PC-9 (cell line): ENCODE measurements around the gene CALN1. TPM values are rescaled to one million over a fixed set of nuclear protein-coding genes. Genes with fewer than 3 reads are reported as not detected.

ENCODE experiments used
- BruUV-seq: library from RNA; stranded (reverse); fragments of 400-500 nt; replicated peaks from 2 replicates; lab custom pipeline; 2021; lab: Mats Ljungman, UMichigan
- CTCF ChIA-PET: fragments of 300-600 bp; sonication (Branson Sonifier 250); formaldehyde crosslinking; loops from one replicate; lab custom pipeline; 2022; ENCODE audit warnings: antibody characterized with exemption; lab: Charles Lee
- POLR2A ChIA-PET: fragments of 300-600 bp; sonication (Branson Sonifier 250); formaldehyde crosslinking; loops from one replicate; lab custom pipeline; 2022; ENCODE audit warnings: antibody characterized with exemption; ENCODE audit not compliant: unreplicated experiment; lab: Charles Lee
- DNase-seq, 2 experiments: peaks; one replicate each; pipeline versions ENCODE4 v3.0.0 to v3.0.0-alpha.2; 2015 to 2022; ENCODE audit warnings: mixed read lengths in 1 of 2
- H2AFZ ChIP-seq: fragments of 200-600 bp; sonication (generic); 2 replicates; pipeline ENCODE4 v1.8.1; 2017; ENCODE audit warnings: antibody characterized with exemption
- H3F3A ChIP-seq: fragments of 200-600 bp; sonication (generic); 2 replicates; pipeline ENCODE4 v1.8.1; 2017; ENCODE audit warnings: antibody characterized with exemption, mild to moderate bottlenecking, low read depth; ENCODE audit not compliant: insufficient read depth
- H3K27ac ChIP-seq: fragments of 200-600 bp; sonication (generic); 2 replicates; pipeline ENCODE4 v1.6.1; 2016; ENCODE audit warnings: mixed run types
- H3K27me3 ChIP-seq: fragments of 200-600 bp; sonication (generic); 2 replicates; pipeline ENCODE4 v1.6.1; 2016; ENCODE audit warnings: low read depth, mixed run types; ENCODE audit not compliant: insufficient read depth
- H3K36me3 ChIP-seq: fragments of 200-600 bp; sonication (generic); 2 replicates; pipeline ENCODE4 v1.6.1; 2016; ENCODE audit warnings: low read depth, mixed run types
- H3K4me1 ChIP-seq: fragments of 200-600 bp; sonication (generic); replicated peaks from 2 replicates; pipeline ENCODE4 v1.6.1; 2016; ENCODE audit warnings: mixed run types; ENCODE audit not compliant: insufficient read depth
- H3K4me2 ChIP-seq: fragments of 200-600 bp; sonication (generic); 2 replicates; pipeline ENCODE4 v1.6.1; 2017; ENCODE audit warnings: mixed run types
- H3K4me3 ChIP-seq: fragments of 200-600 bp; sonication (generic); 2 replicates; pipeline ENCODE4 v1.6.1; 2016; ENCODE audit warnings: mixed run types
- H3K79me2 ChIP-seq: fragments of 200-600 bp; sonication (generic); 2 replicates; pipeline ENCODE4 v1.6.1; 2017; ENCODE audit warnings: low read depth, mixed run types
- H3K9me2 ChIP-seq: fragments of 200-600 bp; sonication (generic); 2 replicates; pipeline ENCODE4 v1.8.1; 2017; ENCODE audit warnings: mild to moderate bottlenecking; ENCODE audit not compliant: insufficient read depth
- H3K9me3 ChIP-seq: fragments of 200-600 bp; sonication (generic); 2 replicates; pipeline ENCODE4 v1.8.1; 2016; ENCODE audit warnings: low read depth; ENCODE audit not compliant: insufficient read depth
- H4K20me1 ChIP-seq: fragments of 200-600 bp; sonication (generic); 2 replicates; pipeline ENCODE4 v1.8.1; 2017; ENCODE audit not compliant: insufficient read depth
- CTCF ChIP-seq: fragments of 200-600 bp; sonication (generic); conservative IDR thresholded peaks from 2 replicates; pipeline ENCODE4 v1.6.1; 2017; ENCODE audit warnings: mixed run types, antibody characterized with exemption, mild to moderate bottlenecking, moderate library complexity
- EZH2 ChIP-seq: fragments of 200-600 bp; sonication (generic); IDR thresholded peaks from 2 replicates; pipeline ENCODE4 v1.8.0; 2017; ENCODE audit warnings: antibody characterized with exemption, low read depth
- intact Hi-C: fragments of 100-400 bp; cut with micrococcal nuclease; formaldehyde crosslinking; loops from one replicate; pipeline ENCODE4 v1.10.0; 2022; ENCODE audit not compliant: unreplicated experiment
- total RNA-seq: library from RNA; stranded (reverse); gene quantifications from 2 replicates; pipeline ENCODE4 v1.2.3, GENCODE V29; 2021

CALN1 gene
- total RNA-seq, 1 experiment from 2014 or later, result not detected

- no TSS peak for BruUV-seq
- Histone ChIP-seq H4K20me1 (no peaks in the 10 kb centered on the region), H3K4me3 (no peak overlapping the region), H3K4me1 (no peaks in the 10 kb centered on the region), H3K4me2 (no peak overlapping the region), H3K36me3 (no peaks in the 10 kb centered on the region), H3K27ac (no peak overlapping the region), H2AFZ (no peak overlapping the region), H3K27me3 (peaks cover 3% of the 10 kb centered on the region; the same call in 1 of the 2 replicates), H3K79me2 (no peaks in the 10 kb centered on the region), H3K9me3 (no peaks in the 10 kb centered on the region), H3K9me2 (no peaks in the 10 kb centered on the region), H3F3A (no peaks in the 10 kb centered on the region)
- ChIA-PET POLR2A (no interaction called here), CTCF (no interaction called here)
- intact Hi-C loops, result no loop called here
- DNase-seq, result no peak
- TF ChIP-seq EZH2 (no peak), CTCF (no peak)
These were observed 132.9 kb downstream of the CALN1 start for GRCh38 chr7:72279203-72279602.

- no peak overlapping the region for H2AFZ ChIP-seq
- intact Hi-C loops, result no loop called here
- no TSS peak for BruUV-seq
These were observed 133.6 kb downstream of the CALN1 start for GRCh38 chr7:72278550-72278949.

GRCh38 chr7:72275382-72276070, 136.6 kb downstream of the CALN1 start:
- Histone ChIP-seq H3K27ac (no peak overlapping the region), H3K4me3 (no peak overlapping the region), H4K20me1 (no peaks in the 10 kb centered on the region), H3K79me2 (no peaks in the 10 kb centered on the region), H3K9me2 (no peaks in the 10 kb centered on the region), H3K9me3 (no peaks in the 10 kb centered on the region), H3K4me2 (no peak overlapping the region), H3K4me1 (no peaks in the 10 kb centered on the region), H2AFZ (no peak overlapping the region), H3K27me3 (peaks cover 3% of the 10 kb centered on the region; the same call in 1 of the 2 replicates), H3F3A (no peaks in the 10 kb centered on the region), H3K36me3 (no peaks in the 10 kb centered on the region)
- BruUV-seq, result no TSS peak
- ChIA-PET POLR2A (no interaction called here), CTCF (no interaction called here)
- TF ChIP-seq EZH2 (no peak), CTCF (no peak)
- no peak for DNase-seq
- intact Hi-C loops, result no loop called here

More at GRCh38 chr7:72278550-72278949, 133.6 kb downstream of the CALN1 start:
- no peaks in the 10 kb centered on the region for H3K79me2 ChIP-seq
- H3K9me2 ChIP-seq, result no peaks in the 10 kb centered on the region
- DNase-seq, result no peak
- no peak for TF ChIP-seq EZH2
- TF ChIP-seq CTCF, result no peak
- POLR2A ChIA-PET, result no interaction called here
- no peaks in the 10 kb centered on the region for H3K36me3 ChIP-seq
- peaks cover 3% of the 10 kb centered on the region; the same call in 1 of the 2 replicates for H3K27me3 ChIP-seq
- H3K9me3 ChIP-seq, result no peaks in the 10 kb centered on the region
- no peaks in the 10 kb centered on the region for H3F3A ChIP-seq
- no peaks in the 10 kb centered on the region for H3K4me1 ChIP-seq
- no peak overlapping the region for H3K4me2 ChIP-seq
- H4K20me1 ChIP-seq, result no peaks in the 10 kb centered on the region
- CTCF ChIA-PET, result no interaction called here
- H3K4me3 ChIP-seq, result no peak overlapping the region
- no peak overlapping the region for H3K27ac ChIP-seq
